Kidney epithelial cell (primary cell): Measurements from ENCODE around the gene NKX2-3. TPM values are rescaled to one million over a fixed set of nuclear protein-coding genes. Genes with fewer than 3 reads are reported as not detected.

ENCODE experiments used
- DNase-seq: peaks from one replicate; pipeline ENCODE4 v3.0.0-alpha.2; 2010; ENCODE audit warnings: low read depth
- H3K27me3 ChIP-seq: 2 replicates; pipeline ENCODE4 v1.6.0; 2011; ENCODE audit warnings: low read length; ENCODE audit not compliant: control insufficient read depth, insufficient read depth
- H3K36me3 ChIP-seq: 2 replicates; pipeline ENCODE4 v1.5.1; 2011; ENCODE audit warnings: low read length; ENCODE audit not compliant: control insufficient read depth, insufficient read depth
- H3K4me3 ChIP-seq: 2 replicates; pipeline ENCODE4 v1.5.1; 2011; ENCODE audit warnings: low read depth, mild to moderate bottlenecking, control low read depth, low read length
- CTCF ChIP-seq: IDR thresholded peaks from 2 replicates; pipeline ENCODE4 v1.5.1; 2011; ENCODE audit warnings: mild to moderate bottlenecking, moderate library complexity, low read length, control low read depth, inconsistent platforms; ENCODE audit not compliant: insufficient read depth, poor library complexity, severe bottlenecking
- total RNA-seq: library from RNA; depleted of rRNA; stranded (reverse); fragments of >200 nt; gene quantifications from 2 replicates; pipeline ENCODE4 v1.2.3, GENCODE V29; 2015

Gene NKX2-3
- total RNA-seq, 1 donor from 2014 or later = not detected

- no peak for DNase-seq
- TF ChIP-seq CTCF = no peak
- H3K4me3 ChIP-seq = no peak overlapping the region
Observed at GRCh38 chr10:99534450-99534938, 1.8 kb downstream of the NKX2-3 start.

GRCh38 chr10:99534939-99535763, 2.4 kb downstream of the NKX2-3 start:
- no peak overlapping the region for H3K4me3 ChIP-seq
- TF ChIP-seq CTCF = no peak
- H3K36me3 ChIP-seq = no peaks in the 10 kb centered on the region
- DNase-seq = no peak
- H3K27me3 ChIP-seq = peaks cover 96% of the 10 kb centered on the region

More at GRCh38 chr10:99534450-99534938, 1.8 kb downstream of the NKX2-3 start:
- Histone ChIP-seq H3K27me3 (peaks cover 97% of the 10 kb centered on the region), H3K36me3 (no peaks in the 10 kb centered on the region)

- Histone ChIP-seq H3K27me3 (peaks cover 96% of the 10 kb centered on the region), H3K4me3 (no peak overlapping the region), H3K36me3 (no peaks in the 10 kb centered on the region)
- DNase-seq = no peak
- TF ChIP-seq CTCF = no peak
Observed at GRCh38 chr10:99535764-99536337, 3.1 kb downstream of the NKX2-3 start.

GRCh38 chr10:99536338-99537085, 3.8 kb downstream of the NKX2-3 start:
- H3K27me3 ChIP-seq = peaks cover 96% of the 10 kb centered on the region
- TF ChIP-seq CTCF = no peak
- DNase-seq = no peak

GRCh38 chr10:99537086-99537988, 4.6 kb downstream of the NKX2-3 start:
- TF ChIP-seq CTCF = no peak
- no peaks in the 10 kb centered on the region for H3K36me3 ChIP-seq
- H3K27me3 ChIP-seq = peaks cover 91% of the 10 kb centered on the region
- no peak for DNase-seq
- H3K4me3 ChIP-seq = no peak overlapping the region

More at GRCh38 chr10:99536338-99537085, 3.8 kb downstream of the NKX2-3 start:
- no peaks in the 10 kb centered on the region for H3K36me3 ChIP-seq
- no peak overlapping the region for H3K4me3 ChIP-seq
